Suprapubic skin (tissue), 4 donors: ENCODE measurements around the gene ATG16L2. TPM values are rescaled to one million over a fixed set of nuclear protein-coding genes. Genes with fewer than 3 reads are reported as not detected.
"Not testable (repeated sequence)": the region's sequence is repeated elsewhere in the genome, so short reads cannot be mapped to it uniquely, and the experiment has no call there.

Source experiments
- DNase-seq, 2 donors: peaks; one replicate each; pipeline ENCODE4 v3.0.0-alpha.2; 2019; ENCODE audit warnings: low spot score in 2 of 2
- H3K27ac ChIP-seq: fragments of 200-600 bp; sonication (generic); one replicate; pipeline ENCODE4 v1.5.1; 2019
- H3K27me3 ChIP-seq: fragments of 200-600 bp; sonication (generic); one replicate; pipeline ENCODE4 v1.5.1; 2019
- H3K36me3 ChIP-seq: fragments of 200-600 bp; sonication (generic); one replicate; pipeline ENCODE4 v1.5.1; 2019
- H3K4me1 ChIP-seq: fragments of 200-600 bp; sonication (generic); one replicate; pipeline ENCODE4 v1.5.1; 2019
- H3K4me3 ChIP-seq: fragments of 200-600 bp; sonication (generic); one replicate; pipeline ENCODE4 v1.5.1; 2019; ENCODE audit warnings: mild to moderate bottlenecking
- H3K9me3 ChIP-seq: fragments of 200-600 bp; sonication (generic); one replicate; pipeline ENCODE4 v1.5.1; 2019
- EP300 ChIP-seq: sonication (generic); formaldehyde crosslinking; IDR thresholded peaks from one replicate; pipeline ENCODE4 v1.6.1; 2017; ENCODE audit warnings: antibody characterized with exemption
- POLR2A ChIP-seq, 2 donors: fragments of 450-650 bp; IDR thresholded peaks; one replicate each; pipeline ENCODE4 v1.6.1; 2017; ENCODE audit warnings: antibody characterized with exemption in 2 of 2, mild to moderate bottlenecking in 2 of 2, moderate library complexity in 2 of 2
- POLR2AphosphoS5 ChIP-seq, 3 donors: sonication (generic); formaldehyde crosslinking; IDR thresholded peaks; one replicate each; pipeline ENCODE4 v1.6.1; 2017; ENCODE audit warnings: antibody characterized with exemption in 3 of 3
- WGBS: methylation state at CpG from one replicate; pipeline ENCODE4 v1.1.5; 2018; 5-methylcytosine and 5-hydroxymethylcytosine counted together
- total RNA-seq, 4 donors: library from RNA; depleted of rRNA; stranded (reverse); fragments of >200 nt; gene quantifications; one replicate each; pipeline ENCODE4 v1.1.0, GENCODE V29; 2016
- TF ChIP-seq, protein P1 (sequence below), 2 donors: fragments of 200-600 bp in 1 of 2; fragments of 450-650 bp in 1 of 2; sonication (generic) in 1 of 2; IDR thresholded peaks; one replicate each; pipeline ENCODE4 v1.5.1; 2016 to 2019; ENCODE audit warnings: antibody characterized with exemption in 2 of 2, mild to moderate bottlenecking in 1 of 2, moderate library complexity in 1 of 2

The ATG16L2 gene
- total RNA-seq, 4 donors from 2014 or later, result 81.9 to 231 (median 111) TPM

DNA sequence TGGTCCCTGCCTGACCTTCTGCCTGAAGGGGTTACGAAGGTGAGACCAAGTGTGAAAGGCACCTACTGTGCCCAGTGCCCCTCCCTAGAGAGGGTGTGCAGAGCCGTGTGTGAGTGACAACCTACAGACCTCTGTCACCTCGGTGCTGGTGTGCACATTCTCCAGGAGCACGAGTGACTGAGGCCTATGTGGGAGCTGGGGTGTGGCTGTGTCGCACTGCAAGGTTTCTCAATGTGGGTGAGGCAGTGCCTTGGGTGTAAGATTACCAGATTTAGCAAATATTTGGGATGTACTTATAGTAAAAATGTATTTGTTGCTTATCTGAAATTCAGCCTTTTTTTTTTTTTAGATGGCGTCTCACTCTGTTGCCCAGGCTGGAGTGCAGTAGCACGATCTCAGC lies 26.0 kb upstream of the ATG16L2 start:
- TF ChIP-seq, protein P1, sequence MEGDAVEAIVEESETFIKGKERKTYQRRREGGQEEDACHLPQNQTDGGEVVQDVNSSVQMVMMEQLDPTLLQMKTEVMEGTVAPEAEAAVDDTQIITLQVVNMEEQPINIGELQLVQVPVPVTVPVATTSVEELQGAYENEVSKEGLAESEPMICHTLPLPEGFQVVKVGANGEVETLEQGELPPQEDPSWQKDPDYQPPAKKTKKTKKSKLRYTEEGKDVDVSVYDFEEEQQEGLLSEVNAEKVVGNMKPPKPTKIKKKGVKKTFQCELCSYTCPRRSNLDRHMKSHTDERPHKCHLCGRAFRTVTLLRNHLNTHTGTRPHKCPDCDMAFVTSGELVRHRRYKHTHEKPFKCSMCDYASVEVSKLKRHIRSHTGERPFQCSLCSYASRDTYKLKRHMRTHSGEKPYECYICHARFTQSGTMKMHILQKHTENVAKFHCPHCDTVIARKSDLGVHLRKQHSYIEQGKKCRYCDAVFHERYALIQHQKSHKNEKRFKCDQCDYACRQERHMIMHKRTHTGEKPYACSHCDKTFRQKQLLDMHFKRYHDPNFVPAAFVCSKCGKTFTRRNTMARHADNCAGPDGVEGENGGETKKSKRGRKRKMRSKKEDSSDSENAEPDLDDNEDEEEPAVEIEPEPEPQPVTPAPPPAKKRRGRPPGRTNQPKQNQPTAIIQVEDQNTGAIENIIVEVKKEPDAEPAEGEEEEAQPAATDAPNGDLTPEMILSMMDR (IDR thresholded peaks at IDR 0.05), result no peak
- TF ChIP-seq EP300, result no peak
- WGBS, result 70% methylated on average over 7 of the region's 7 CpGs
- Histone ChIP-seq H3K9me3 (no peaks in the 10 kb centered on the region), H3K4me3 (no peak overlapping the region), H3K27me3 (no peaks in the 10 kb centered on the region), H3K27ac (no peak overlapping the region), H3K36me3 (no peaks in the 10 kb centered on the region), H3K4me1 (peaks cover 37% of the 10 kb centered on the region)
- DNase-seq, result no peak

DNA sequence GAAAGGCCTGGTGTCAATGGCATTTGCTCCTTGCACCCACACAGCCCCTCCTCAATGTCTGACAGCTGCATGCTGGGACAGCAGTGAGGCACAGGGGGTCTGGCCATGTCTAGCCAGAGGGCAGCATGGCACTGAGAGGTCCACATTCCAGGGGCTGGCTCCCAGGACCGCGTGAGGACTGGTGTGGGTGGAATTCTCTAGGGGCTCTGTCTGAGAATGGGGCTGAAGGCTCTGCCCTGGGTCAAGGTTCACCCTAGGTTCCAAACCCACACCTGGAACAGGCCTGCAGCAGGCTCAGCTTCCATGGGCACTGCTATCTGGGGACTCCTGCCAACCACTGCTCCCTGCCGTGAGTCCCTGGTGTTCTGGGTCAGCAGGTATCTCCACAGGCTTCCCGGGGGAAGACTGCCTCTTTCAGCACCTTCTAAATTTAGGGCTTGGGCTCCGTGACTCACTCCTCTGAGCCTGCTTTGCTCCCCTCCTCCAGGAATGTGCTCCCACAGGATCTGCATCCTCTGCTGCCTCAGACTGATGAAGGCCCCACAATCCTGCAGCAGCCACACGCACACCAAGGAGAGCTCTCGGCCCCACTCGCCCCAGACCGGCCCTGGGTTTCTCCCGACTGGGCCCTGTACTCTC lies 24.6 kb upstream of the ATG16L2 start:
- TF ChIP-seq EP300 (no peak), POLR2AphosphoS5 (IDR thresholded peaks at IDR 0.05) (no peak), POLR2A (IDR thresholded peaks at IDR 0.05) (no peak)
- TF ChIP-seq, protein P1 (IDR thresholded peaks at IDR 0.05), result no peak
- Histone ChIP-seq H3K4me1 (peaks cover 47% of the 10 kb centered on the region), H3K27me3 (no peaks in the 10 kb centered on the region), H3K36me3 (no peaks in the 10 kb centered on the region), H3K27ac (peak overlapping the region; percentile 5), H3K4me3 (no peak overlapping the region), H3K9me3 (no peaks in the 10 kb centered on the region)
- WGBS, result 57% methylated on average over 6 of the region's 10 CpGs
- DNase-seq, result no peak

DNA sequence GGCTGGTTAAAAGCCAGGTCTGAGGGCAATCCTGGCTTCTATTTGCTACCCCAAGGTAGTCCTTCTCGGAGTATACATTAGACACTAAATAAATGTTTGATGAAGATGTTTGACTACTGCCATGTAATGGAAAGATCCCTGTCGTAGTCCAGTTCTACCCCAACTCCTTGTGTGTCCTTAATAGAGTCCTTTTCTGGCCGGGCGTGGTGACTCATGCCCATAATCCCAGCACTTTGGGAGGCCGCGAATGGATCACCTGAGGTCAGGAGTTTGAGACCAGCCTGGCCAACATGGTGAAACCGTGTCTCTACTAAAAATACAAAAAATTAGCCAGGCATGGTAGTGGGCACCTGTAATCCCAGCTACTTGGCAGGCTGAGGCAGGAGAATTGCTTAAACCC lies 23.0 kb upstream of the ATG16L2 start:
- not testable (repeated sequence) for H3K27ac ChIP-seq, H3K36me3 ChIP-seq, H3K4me3 ChIP-seq, H3K9me3 ChIP-seq, H3K27me3 ChIP-seq, DNase-seq
- H3K4me1 ChIP-seq, result peaks cover 48% of the 10 kb centered on the region
- 83% methylated on average over 7 of the region's 7 CpGs for WGBS

DNA sequence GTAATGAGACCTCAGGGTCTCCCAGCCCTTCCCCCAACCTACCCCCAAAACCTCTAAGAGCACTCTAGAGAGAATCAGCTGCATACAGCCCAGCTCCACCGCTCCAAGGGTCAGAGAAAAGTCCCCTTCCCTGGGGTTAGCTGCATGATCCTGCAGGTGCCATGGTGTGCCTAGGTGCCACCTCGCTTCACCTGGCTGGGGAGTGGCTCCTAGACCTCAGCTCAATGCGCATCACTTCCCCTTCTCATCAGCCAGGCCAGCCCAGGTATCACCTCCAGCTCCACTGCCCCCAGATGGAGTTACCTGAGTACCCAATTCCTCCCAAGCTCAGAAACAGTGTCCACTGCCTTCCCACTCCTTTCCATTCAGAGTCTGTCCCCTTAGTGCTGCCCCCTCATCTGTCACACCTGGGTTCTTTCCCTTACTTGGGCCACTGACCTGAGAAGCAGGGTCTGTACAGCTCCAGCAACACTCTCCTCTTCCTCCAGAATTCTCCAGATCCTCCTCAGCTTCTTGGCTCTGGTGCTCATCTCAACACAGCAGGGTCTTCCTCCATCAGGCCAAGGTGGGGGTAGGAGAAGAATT lies 21.7 kb upstream of the ATG16L2 start:
- Histone ChIP-seq H3K9me3 (no peaks in the 10 kb centered on the region), H3K4me1 (peaks cover 48% of the 10 kb centered on the region), H3K27ac (peak overlapping the region; percentile 91), H3K27me3 (no peaks in the 10 kb centered on the region), H3K4me3 (no peak overlapping the region), H3K36me3 (no peaks in the 10 kb centered on the region)
- DNase-seq, result no peak
- 100% methylated on average over 1 of the region's 3 CpGs for WGBS
- TF ChIP-seq, protein P1 (IDR thresholded peaks at IDR 0.05), result no peak
- TF ChIP-seq POLR2A (IDR thresholded peaks at IDR 0.05), result no peak
- no peak for TF ChIP-seq POLR2AphosphoS5 (IDR thresholded peaks at IDR 0.05)
- no peak for TF ChIP-seq EP300

DNA sequence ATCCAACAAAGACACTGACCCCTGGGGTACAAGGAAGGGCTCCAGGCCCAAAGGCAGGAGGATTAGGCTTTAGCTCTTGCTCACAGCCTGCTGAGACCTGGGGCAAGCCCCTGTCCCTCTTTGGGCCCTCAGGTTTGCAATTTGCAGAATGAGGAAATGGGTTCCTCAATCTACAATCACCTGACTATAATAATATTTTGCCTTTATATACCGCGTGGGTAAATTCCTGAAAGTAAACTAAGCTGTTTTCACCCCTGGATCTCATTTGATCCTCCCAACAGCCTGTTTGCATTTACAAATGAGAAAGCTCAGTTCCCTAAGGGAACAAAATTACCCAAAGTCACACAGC lies 21.2 kb upstream of the ATG16L2 start:
- peaks cover 45% of the 10 kb centered on the region for H3K4me1 ChIP-seq
- no peaks in the 10 kb centered on the region for H3K27me3 ChIP-seq
- H3K4me3 ChIP-seq, result peak overlapping the region; percentile 61
- no peaks in the 10 kb centered on the region for H3K9me3 ChIP-seq
- no peaks in the 10 kb centered on the region for H3K36me3 ChIP-seq
- DNase-seq, result no peak
- 50% methylated on average over 2 of the region's 2 CpGs for WGBS
- TF ChIP-seq POLR2A (IDR thresholded peaks at IDR 0.05) (no peak), EP300 (no peak), POLR2AphosphoS5 (IDR thresholded peaks at IDR 0.05) (no peak)
- TF ChIP-seq, protein P1 (IDR thresholded peaks at IDR 0.05), result no peak
- peak overlapping the region; percentile 91 for H3K27ac ChIP-seq
